GM18868 (cell line): Measurements from ENCODE around the gene NXPE3.

Source experiments
- ATAC-seq: cut with Tn5 transposase; IDR thresholded peaks from one replicate; pipeline ENCODE4 v1.9.1; 2021; ENCODE audit warnings: mild to moderate bottlenecking, moderate library complexity; ENCODE audit not compliant: unreplicated experiment

Gene NXPE3

GRCh38 chr3:101828276-101828675 is 49.3 kb downstream of the NXPE3 start:
- no peak for ATAC-seq

GRCh38 chr3:101828691-101829436 is 49.9 kb downstream of the NXPE3 start:
- peak; percentile 39 for ATAC-seq

- no peak for ATAC-seq
Measured at GRCh38 chr3:101829437-101829830, 50.4 kb downstream of the NXPE3 start.

- peak; percentile 19 for ATAC-seq
Measured at GRCh38 chr3:101829874-101830273, 50.9 kb downstream of the NXPE3 start.

GRCh38 chr3:101833446-101833974 is 54.5 kb downstream of the NXPE3 start:
- ATAC-seq = no peak

GRCh38 chr3:101835676-101836075 is 56.7 kb downstream of the NXPE3 start:
- ATAC-seq = no peak

- no peak for ATAC-seq
Measured at GRCh38 chr3:101836160-101836559, 57.1 kb downstream of the NXPE3 start.

GRCh38 chr3:101836652-101837598 is 57.9 kb downstream of the NXPE3 start:
- ATAC-seq = peak; percentile 50

- no peak for ATAC-seq
Measured at GRCh38 chr3:101838691-101839090, 59.7 kb downstream of the NXPE3 start.

GRCh38 chr3:101840066-101840465 is 61.1 kb downstream of the NXPE3 start:
- ATAC-seq = no peak

- no peak for ATAC-seq
Measured at GRCh38 chr3:101842245-101842934, 63.4 kb downstream of the NXPE3 start.

- ATAC-seq = no peak
Measured at GRCh38 chr3:101842935-101843330, 63.9 kb downstream of the NXPE3 start.

GRCh38 chr3:101845425-101845824 is 66.4 kb downstream of the NXPE3 start:
- ATAC-seq = no peak

GRCh38 chr3:101846709-101847108 is 67.7 kb downstream of the NXPE3 start:
- no peak for ATAC-seq

GRCh38 chr3:101847328-101847727 is 68.3 kb downstream of the NXPE3 start:
- no peak for ATAC-seq

GRCh38 chr3:101848326-101848725 is 69.3 kb downstream of the NXPE3 start:
- no peak for ATAC-seq

- ATAC-seq = peak; percentile 77
Measured at GRCh38 chr3:101848754-101849713, 70.0 kb downstream of the NXPE3 start, which contains the start of gene NFKBIZ. Gene NFKBIZ (plus strand): TSS chr3:101849514. CDS start chr3:101849629, 115 bp downstream.

GRCh38 chr3:101849714-101850245 is 70.8 kb downstream of the NXPE3 start:
- ATAC-seq = peak; percentile 9

GRCh38 chr3:101850246-101851051 is 71.4 kb downstream of the NXPE3 start:
- ATAC-seq = peak; percentile 29
